K562 (cell line): ENCODE measurements around the gene SIGLEC11. TPM values are rescaled to one million over a fixed set of nuclear protein-coding genes. Genes with fewer than 3 reads are reported as not detected.

Source experiments
- ATAC-seq: fragments of 200-7000 bp; cut with Tn5 transposase; 3 replicates; pipeline ENCODE4 v1.9.1; 2020; ENCODE audit warnings: moderate library complexity
- BruUV-seq: library from RNA; stranded (reverse); fragments of 400-500 nt; replicated peaks from 2 replicates; lab custom pipeline; 2021; lab: Mats Ljungman, UMichigan
- CTCF ChIA-PET: fragments of 300-600 bp; formaldehyde crosslinking; extraction: SDS; loops from one replicate; lab custom pipeline; 2021; ENCODE audit warnings: low intra/inter-chr PET ratio; lab: Yijun Ruan, JAX
- POLR2A ChIA-PET: fragments of 300-600, 350-650 bp; sonication (Branson Sonifier 250); formaldehyde crosslinking; extraction: SDS; loops from one replicate; lab custom pipeline; 2021; ENCODE audit warnings: antibody characterized with exemption, inconsistent platforms; lab: Yijun Ruan, JAX
- DNase-seq, 4 experiments: peaks; one replicate each; pipeline versions ENCODE4 v3.0.0 to v3.0.0-alpha.2; 2011 to 2018; ENCODE audit warnings: low spot score in 3 of 4, mixed read lengths in 3 of 4; ENCODE audit errors: extremely low read depth in 1 of 4
- FAIRE-seq: peaks from 2 replicates; lab custom pipeline; 2011; peaks lifted over from hg19 to GRCh38; lab: Jason Lieb, UNC
- H2AFZ ChIP-seq: 2 replicates; pipeline ENCODE4 v1.6.0; 2011; ENCODE audit warnings: low read depth, low read length, control low read depth, inconsistent platforms
- H3K27ac ChIP-seq: fragments of 200-600 bp; 3 replicates; pipeline ENCODE4 v1.8.0; 2011; ENCODE audit warnings: low read depth, mild to moderate bottlenecking, control low read depth, inconsistent platforms, low read length, moderate library complexity, mixed read lengths; ENCODE audit errors: extremely low read depth
- H3K27me3 ChIP-seq, 2 experiments: fragments of 300-600 bp in 1 of 2; 2 replicates in 1 of 2; 3 replicates in 1 of 2; pipeline versions ENCODE4 v1.6.0 to v1.8.0; 2011; ENCODE audit warnings: inconsistent platforms in 2 of 2, low read length in 2 of 2, mild to moderate bottlenecking in 1 of 2, mixed read lengths in 1 of 2, moderate library complexity in 1 of 2; ENCODE audit not compliant: control insufficient read depth in 2 of 2, insufficient read depth in 2 of 2
- H3K36me3 ChIP-seq: fragments of 300-600 bp; 3 replicates; pipeline ENCODE4 v1.8.0; 2011; ENCODE audit warnings: mild to moderate bottlenecking, low read length, inconsistent platforms; ENCODE audit not compliant: control insufficient read depth, insufficient read depth
- H3K4me1 ChIP-seq, 2 experiments: fragments of 200-600 bp in 1 of 2; replicated peaks in 1 of 2; 2 replicates in 1 of 2; 3 replicates in 1 of 2; pipeline versions ENCODE4 v1.5.1 to v1.8.0; 2011; ENCODE audit warnings: inconsistent platforms in 2 of 2, low read length in 2 of 2, mild to moderate bottlenecking in 1 of 2, mixed read lengths in 1 of 2, moderate library complexity in 1 of 2; ENCODE audit not compliant: control insufficient read depth in 2 of 2, insufficient read depth in 2 of 2
- H3K4me2 ChIP-seq: 2 replicates; pipeline ENCODE4 v1.6.1; 2011; ENCODE audit warnings: low read length, control low read depth, inconsistent platforms, mixed read lengths; ENCODE audit not compliant: insufficient read depth
- H3K4me3 ChIP-seq: fragments of 200-600 bp; sonication (generic), shearing (Covaris generic); 2 replicates; pipeline ENCODE4 v1.5.1; 2016; ENCODE audit warnings: control low read depth, inconsistent platforms
- H3K79me2 ChIP-seq: fragments of 200-600 bp; 3 replicates; pipeline ENCODE4 v1.8.0; 2011; ENCODE audit warnings: low read length, inconsistent platforms; ENCODE audit not compliant: control insufficient read depth, insufficient read depth
- H3K9ac ChIP-seq, 2 experiments: 2 replicates each; pipeline versions ENCODE4 v1.6.0 to v1.6.1; 2011; ENCODE audit warnings: low read depth in 2 of 2, low read length in 2 of 2, control low read depth in 1 of 2, inconsistent platforms in 1 of 2, mild to moderate bottlenecking in 1 of 2, mixed read lengths in 1 of 2; ENCODE audit not compliant: insufficient read depth in 1 of 2
- H3K9me1 ChIP-seq: one replicate; pipeline ENCODE4 v1.6.0; 2011; ENCODE audit warnings: inconsistent platforms, mild to moderate bottlenecking, low read length, moderate library complexity; ENCODE audit not compliant: control insufficient read depth, insufficient read depth
- H3K9me3 ChIP-seq: replicated peaks from 2 replicates; pipeline ENCODE4 v1.5.1; 2011; ENCODE audit warnings: low read depth, low read length, inconsistent platforms; ENCODE audit not compliant: control insufficient read depth, insufficient read depth
- H4K20me1 ChIP-seq: replicated peaks from 2 replicates; pipeline ENCODE4 v1.6.1; 2011; ENCODE audit warnings: low read length, inconsistent platforms, mixed read lengths; ENCODE audit not compliant: control insufficient read depth, insufficient read depth
- POLR2A ChIP-seq: fragments of 450-650 bp; conservative IDR thresholded peaks from 2 replicates; pipeline ENCODE4 v1.6.1; 2016
- ZBTB17 ChIP-seq: fragments of 450-650 bp; formaldehyde crosslinking; IDR thresholded peaks from 2 replicates; pipeline ENCODE4 v1.4.0; 2020; ENCODE audit warnings: mild to moderate bottlenecking
- ZNF184 ChIP-seq: sonication (generic); formaldehyde crosslinking; IDR thresholded peaks from 2 replicates; pipeline ENCODE4 v1.5.0; 2020; ENCODE audit warnings: missing genetic modification reagents
- WGBS: fragments of 100-300 bp; shearing (Covaris generic); methylation state at CpG from one replicate; pipeline ENCODE4 v1.1.6; 2016; ENCODE audit warnings: low coverage, mixed read lengths; ENCODE audit not compliant: insufficient coverage; ENCODE audit errors: missing lambda C conversion rate; 5-methylcytosine and 5-hydroxymethylcytosine counted together
- in situ Hi-C: fragments of 300-500 bp; cut with MboI; formaldehyde crosslinking; loops from 4 replicates; pipeline ENCODE4 v1.15.0; 2018; ENCODE audit warnings: inconsistent platforms, mixed read lengths
- intact Hi-C: fragments of 100-400 bp; cut with micrococcal nuclease; formaldehyde crosslinking; loops from 2 replicates; pipeline ENCODE4 v1.14.2; 2022
- polyA plus RNA-seq, 8 experiments: library from polyadenylated mRNA; depleted of rRNA in 4 of 8; stranded (reverse) in 5 of 8; unstranded in 3 of 8; fragments of >200 nt; fragmentation: Nextera tagmentation in 2 of 8; fragmentation: Illumina TruSeq in 1 of 8; extraction: Ambion mirVana in 2 of 8; extraction: Trizol in 1 of 8; gene quantifications; 2 replicates each; pipeline versions ENCODE4 v1.2.1 to v1.2.3, GENCODE V29; 2011 to 2014; ENCODE audit warnings: inconsistent platforms in 1 of 8, missing spikeins in 1 of 8
- total RNA-seq, 7 experiments: library from RNA; depleted of rRNA in 6 of 7; stranded (reverse); fragments of >200 nt in 6 of 7; fragmentation: Illumina TruSeq in 2 of 7; extraction: Trizol in 2 of 7; gene quantifications; 2 replicates each; pipeline versions ENCODE4 v1.2.1 to v1.2.3, GENCODE V29; 2011 to 2021; ENCODE audit warnings: low replicate concordance in 1 of 7
- TF ChIP-seq, protein P1 (sequence below): fragments of 200-800 bp; sonication (Bioruptor generic); IDR thresholded peaks from 2 replicates; pipeline ENCODE4 v1.6.1; 2017; ENCODE audit warnings: missing genetic modification characterization, missing compliant biosample characterization

The SIGLEC11 gene
- total and polyA plus RNA-seq, 9 of the 15 experiments (the other 6 are each of a cell fraction or from before 2014, with no cell fraction given) = not detected

DNA sequence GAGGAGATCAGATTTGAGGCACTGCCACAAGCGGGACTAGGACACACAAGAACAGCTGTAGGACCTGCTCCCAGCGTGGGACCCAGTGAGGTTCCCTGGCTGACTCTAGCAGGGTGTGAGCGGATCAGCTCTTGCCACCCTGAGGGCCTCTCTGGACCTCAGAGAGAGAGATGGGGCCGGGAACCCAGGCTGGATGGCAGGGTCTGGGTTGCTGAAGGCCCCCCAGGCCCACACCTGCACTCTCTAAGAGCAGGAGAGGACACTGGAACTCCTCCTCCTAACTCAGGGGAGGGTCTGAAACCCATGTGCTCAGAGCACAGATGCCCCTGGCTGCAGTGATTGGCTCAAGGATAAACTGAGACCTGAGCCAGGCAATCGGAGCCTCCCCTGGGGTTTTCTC, 50.8 kb downstream of the SIGLEC11 start:
- ChIA-PET POLR2A (interaction anchor here (0.6 to 13.2 kb wide), 5 partner anchors 10 to 26 kb away, joined by 3 to 105 read pairs (median 6); partner anchors contain the start of genes ATF5 and NUP62), CTCF (no interaction called here)
- Histone ChIP-seq H3K4me3 (no peak overlapping the region), H2AFZ (no peak overlapping the region), H3K9me1 (no peaks in the 10 kb centered on the region), H3K9me3 (no peaks in the 10 kb centered on the region), H3K27me3 (no peaks in the 10 kb centered on the region), H3K4me1 (peaks cover 0 to 23% of the 10 kb centered on the region in 2 experiments; a peak in 2 of 5 replicates), H3K9ac (peak overlapping the region in 1 of 2 experiments; percentile 14; a peak in 1 of 4 replicates), H3K79me2 (peaks cover 47% of the 10 kb centered on the region), H4K20me1 (peaks cover 35% of the 10 kb centered on the region), H3K27ac (no peak overlapping the region), H3K4me2 (no peak overlapping the region), H3K36me3 (peaks cover 86% of the 10 kb centered on the region; the same call in 2 of the 3 replicates)
- TF ChIP-seq ZNF184 (CRISPR knock-in tag) = no peak
- no peak for TF ChIP-seq ZBTB17
- TF ChIP-seq, protein P1, sequence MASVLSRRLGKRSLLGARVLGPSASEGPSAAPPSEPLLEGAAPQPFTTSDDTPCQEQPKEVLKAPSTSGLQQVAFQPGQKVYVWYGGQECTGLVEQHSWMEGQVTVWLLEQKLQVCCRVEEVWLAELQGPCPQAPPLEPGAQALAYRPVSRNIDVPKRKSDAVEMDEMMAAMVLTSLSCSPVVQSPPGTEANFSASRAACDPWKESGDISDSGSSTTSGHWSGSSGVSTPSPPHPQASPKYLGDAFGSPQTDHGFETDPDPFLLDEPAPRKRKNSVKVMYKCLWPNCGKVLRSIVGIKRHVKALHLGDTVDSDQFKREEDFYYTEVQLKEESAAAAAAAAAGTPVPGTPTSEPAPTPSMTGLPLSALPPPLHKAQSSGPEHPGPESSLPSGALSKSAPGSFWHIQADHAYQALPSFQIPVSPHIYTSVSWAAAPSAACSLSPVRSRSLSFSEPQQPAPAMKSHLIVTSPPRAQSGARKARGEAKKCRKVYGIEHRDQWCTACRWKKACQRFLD (CRISPR knock-in tag) = no peak
- TF ChIP-seq POLR2A = 0 out of 2 replicates have a peak, but pooled peaks have one; percentile 38
- DNase-seq (no peak), FAIRE-seq (no peak), ATAC-seq (no peak)
- 90% methylated on average over 5 of the region's 5 CpGs for WGBS
- in situ Hi-C loops (no loop called here), intact Hi-C loops (no loop called here)
- BruUV-seq = no TSS peak
